A673 (cell line): ENCODE measurements around the gene EXOC6B.

Source experiments
- EZH2 ChIP-seq: fragments of 200-600 bp; sonication (generic); IDR thresholded peaks from 2 replicates; pipeline ENCODE4 v1.6.1; 2017; ENCODE audit warnings: borderline replicate concordance, low read depth, mild to moderate bottlenecking, mixed read lengths, antibody characterized with exemption, low read length; ENCODE audit not compliant: poor library complexity, severe bottlenecking
- TF ChIP-seq, protein P1 (sequence below): fragments of 300-800, 200-600 bp; sonication (generic); conservative IDR thresholded peaks from 2 replicates; pipeline ENCODE4 v1.5.1; 2017; ENCODE audit warnings: low read depth, mild to moderate bottlenecking, antibody characterized with exemption, low read length, moderate library complexity, mixed read lengths

DNA sequence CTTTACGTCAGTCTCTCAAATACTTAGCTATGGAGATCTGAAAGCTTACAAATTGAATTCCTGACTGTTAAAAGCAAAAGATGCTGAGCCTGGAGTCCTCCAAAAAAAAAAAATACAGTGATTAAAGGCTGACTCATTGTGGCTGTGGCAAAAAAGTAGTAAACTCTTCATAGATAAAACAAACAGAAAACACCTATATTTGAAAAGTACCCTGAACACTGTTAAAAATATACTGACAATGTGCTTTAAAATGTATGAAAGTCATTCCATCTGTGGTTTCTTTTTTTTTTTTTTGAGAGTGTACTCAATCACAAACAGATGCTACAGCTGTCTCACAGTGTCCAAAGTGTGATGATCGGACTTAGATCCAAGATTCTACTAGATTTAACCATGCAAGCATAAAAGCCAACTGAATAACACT is 410.6 kb downstream of the EXOC6B start:
- TF ChIP-seq, protein P1, sequence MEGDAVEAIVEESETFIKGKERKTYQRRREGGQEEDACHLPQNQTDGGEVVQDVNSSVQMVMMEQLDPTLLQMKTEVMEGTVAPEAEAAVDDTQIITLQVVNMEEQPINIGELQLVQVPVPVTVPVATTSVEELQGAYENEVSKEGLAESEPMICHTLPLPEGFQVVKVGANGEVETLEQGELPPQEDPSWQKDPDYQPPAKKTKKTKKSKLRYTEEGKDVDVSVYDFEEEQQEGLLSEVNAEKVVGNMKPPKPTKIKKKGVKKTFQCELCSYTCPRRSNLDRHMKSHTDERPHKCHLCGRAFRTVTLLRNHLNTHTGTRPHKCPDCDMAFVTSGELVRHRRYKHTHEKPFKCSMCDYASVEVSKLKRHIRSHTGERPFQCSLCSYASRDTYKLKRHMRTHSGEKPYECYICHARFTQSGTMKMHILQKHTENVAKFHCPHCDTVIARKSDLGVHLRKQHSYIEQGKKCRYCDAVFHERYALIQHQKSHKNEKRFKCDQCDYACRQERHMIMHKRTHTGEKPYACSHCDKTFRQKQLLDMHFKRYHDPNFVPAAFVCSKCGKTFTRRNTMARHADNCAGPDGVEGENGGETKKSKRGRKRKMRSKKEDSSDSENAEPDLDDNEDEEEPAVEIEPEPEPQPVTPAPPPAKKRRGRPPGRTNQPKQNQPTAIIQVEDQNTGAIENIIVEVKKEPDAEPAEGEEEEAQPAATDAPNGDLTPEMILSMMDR, result no peak
- no peak for TF ChIP-seq EZH2
